Neural progenitor cell (in vitro differentiated cells): ENCODE data around the gene TBC1D20.

ENCODE experiments used
- EZH2 ChIP-seq: fragments of 200-600 bp; sonication (generic); IDR thresholded peaks from 2 replicates; pipeline ENCODE4 v1.6.1; 2017; ENCODE audit warnings: antibody characterized with exemption, mild to moderate bottlenecking, moderate library complexity
- EZH2phosphoT487 ChIP-seq: fragments of 200-600 bp; sonication (generic); IDR thresholded peaks from 2 replicates; pipeline ENCODE4 v1.6.1; 2017; ENCODE audit warnings: antibody characterized with exemption
- TF ChIP-seq, protein P1 (sequence below): fragments of 200-600 bp; sonication (generic); IDR thresholded peaks from 2 replicates; pipeline ENCODE4 v1.5.1; 2017; ENCODE audit warnings: antibody characterized with exemption, mild to moderate bottlenecking

DNA sequence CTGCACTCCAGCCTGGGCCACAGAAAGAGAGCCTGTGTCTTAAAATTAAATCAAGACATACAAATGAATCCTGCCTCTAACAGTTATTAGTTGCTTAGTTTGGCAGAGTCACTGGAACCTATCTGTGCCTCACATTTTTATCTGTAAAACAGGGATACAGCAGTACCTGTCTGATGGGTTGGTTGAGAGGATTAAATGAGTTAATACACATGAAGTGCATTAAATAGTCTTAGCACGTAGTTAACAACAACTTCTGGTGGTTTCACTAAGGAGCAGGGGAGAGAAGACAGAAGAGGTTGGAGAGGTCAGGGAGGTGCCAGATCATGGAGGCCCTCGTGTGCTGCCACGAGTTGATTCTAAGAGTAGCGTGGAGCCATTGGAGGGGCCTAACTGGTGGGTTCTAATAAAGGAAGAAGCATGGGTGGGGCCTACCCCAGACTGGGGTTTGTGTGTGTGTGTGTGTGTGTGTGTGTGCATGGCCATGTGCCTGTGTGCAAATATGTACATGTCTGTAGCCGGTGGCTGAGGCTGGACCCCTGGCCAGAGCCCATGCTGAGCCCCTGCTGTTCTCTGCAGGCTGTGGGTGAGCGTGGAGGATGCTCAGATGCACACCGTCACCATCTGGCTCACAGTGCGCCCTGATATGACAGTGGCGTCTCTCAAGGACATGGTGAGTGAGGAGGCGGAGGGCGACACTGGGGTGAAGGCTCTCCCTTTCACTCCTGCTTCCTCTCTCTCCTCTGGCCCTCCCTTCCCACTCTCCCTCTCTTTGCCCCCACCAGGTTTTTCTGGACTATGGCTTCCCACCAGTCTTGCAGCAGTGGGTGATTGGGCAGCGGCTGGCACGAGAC, 45.2 kb downstream of the TBC1D20 start:
- TF ChIP-seq, protein P1, sequence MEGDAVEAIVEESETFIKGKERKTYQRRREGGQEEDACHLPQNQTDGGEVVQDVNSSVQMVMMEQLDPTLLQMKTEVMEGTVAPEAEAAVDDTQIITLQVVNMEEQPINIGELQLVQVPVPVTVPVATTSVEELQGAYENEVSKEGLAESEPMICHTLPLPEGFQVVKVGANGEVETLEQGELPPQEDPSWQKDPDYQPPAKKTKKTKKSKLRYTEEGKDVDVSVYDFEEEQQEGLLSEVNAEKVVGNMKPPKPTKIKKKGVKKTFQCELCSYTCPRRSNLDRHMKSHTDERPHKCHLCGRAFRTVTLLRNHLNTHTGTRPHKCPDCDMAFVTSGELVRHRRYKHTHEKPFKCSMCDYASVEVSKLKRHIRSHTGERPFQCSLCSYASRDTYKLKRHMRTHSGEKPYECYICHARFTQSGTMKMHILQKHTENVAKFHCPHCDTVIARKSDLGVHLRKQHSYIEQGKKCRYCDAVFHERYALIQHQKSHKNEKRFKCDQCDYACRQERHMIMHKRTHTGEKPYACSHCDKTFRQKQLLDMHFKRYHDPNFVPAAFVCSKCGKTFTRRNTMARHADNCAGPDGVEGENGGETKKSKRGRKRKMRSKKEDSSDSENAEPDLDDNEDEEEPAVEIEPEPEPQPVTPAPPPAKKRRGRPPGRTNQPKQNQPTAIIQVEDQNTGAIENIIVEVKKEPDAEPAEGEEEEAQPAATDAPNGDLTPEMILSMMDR, result no peak
- TF ChIP-seq EZH2phosphoT487, result no peak
- no peak for TF ChIP-seq EZH2
